Fibroblast of gingiva (primary cell): ENCODE data around the gene S100A11.

Experiments used
- DNase-seq: peaks from one replicate; pipeline ENCODE4 v3.0.0-alpha.2; 2011; ENCODE audit warnings: low read depth

Gene S100A11

DNA sequence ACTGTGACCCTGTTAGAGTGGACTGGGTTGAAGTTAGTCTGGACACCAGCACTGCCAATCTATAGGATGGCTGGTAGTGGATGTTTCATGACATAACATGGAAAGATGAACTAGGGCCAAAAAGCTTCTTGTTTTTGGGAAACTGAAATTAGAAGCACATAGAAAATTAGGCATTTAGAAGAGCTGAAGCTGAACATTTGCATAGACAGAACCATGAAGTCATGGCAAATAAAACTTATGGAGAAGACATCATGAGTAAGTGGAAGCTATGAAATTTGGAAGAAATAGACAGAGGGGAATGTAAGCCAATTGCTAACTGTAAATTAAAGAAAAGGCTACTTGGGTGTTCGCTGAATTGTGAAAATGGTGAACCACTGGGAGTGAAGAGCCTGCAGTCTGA, 2.7 kb upstream of the S100A11 start:
- no peak for DNase-seq

DNA sequence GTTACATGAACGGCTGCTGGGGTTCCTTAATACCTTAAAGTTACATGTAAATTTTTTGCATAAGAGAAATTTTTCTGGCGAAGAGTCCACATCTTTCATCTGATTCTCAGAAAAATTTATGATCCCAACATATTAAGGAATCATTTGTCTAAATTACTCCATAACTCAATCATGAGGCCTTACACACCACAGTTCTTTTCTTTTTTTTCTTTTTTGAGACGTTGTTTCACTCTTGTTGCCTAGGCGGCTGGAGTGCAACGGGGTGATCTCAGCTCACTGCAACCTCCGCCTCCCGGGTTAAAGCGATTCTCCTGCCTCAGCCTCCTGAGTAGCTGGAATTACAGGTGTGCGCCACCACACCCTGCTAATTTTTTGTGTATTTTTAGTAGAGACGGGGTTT, 2.1 kb upstream of the S100A11 start:
- DNase-seq: no peak

DNA sequence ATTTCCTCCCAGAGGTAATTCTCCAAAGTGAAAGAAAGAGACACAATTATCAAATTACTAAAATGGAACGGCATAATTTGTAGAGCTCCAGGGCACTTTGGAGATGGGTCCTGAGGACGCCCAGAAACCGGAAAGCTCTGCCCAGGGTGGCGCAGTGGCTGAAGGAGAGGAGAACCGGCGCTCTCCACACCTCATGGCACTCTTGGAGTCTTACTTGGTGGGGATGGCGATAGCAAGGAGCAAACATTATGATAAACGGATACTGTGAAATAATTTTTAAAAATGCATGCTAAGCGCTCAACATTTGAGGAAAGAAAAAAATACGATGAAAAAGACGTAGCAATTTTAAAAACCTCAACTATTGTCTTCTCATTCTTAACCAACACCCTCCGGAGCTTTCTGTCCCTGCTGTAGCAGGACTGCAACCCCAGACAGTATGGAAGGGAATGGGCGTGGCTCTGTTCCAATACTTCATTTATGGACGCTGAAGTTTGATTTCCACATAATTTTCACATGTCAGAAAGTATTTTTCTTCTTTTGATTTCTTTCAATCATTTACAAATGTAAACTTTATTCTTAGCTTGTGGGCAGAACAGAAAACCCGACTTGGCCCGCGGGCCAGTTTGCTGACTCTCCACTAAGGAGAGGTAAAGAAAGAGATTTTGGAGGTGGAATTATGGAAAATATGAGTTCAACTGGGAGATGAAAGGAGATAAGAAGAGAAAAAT, 1.1 kb downstream of the S100A11 start:
- no peak for DNase-seq

DNA sequence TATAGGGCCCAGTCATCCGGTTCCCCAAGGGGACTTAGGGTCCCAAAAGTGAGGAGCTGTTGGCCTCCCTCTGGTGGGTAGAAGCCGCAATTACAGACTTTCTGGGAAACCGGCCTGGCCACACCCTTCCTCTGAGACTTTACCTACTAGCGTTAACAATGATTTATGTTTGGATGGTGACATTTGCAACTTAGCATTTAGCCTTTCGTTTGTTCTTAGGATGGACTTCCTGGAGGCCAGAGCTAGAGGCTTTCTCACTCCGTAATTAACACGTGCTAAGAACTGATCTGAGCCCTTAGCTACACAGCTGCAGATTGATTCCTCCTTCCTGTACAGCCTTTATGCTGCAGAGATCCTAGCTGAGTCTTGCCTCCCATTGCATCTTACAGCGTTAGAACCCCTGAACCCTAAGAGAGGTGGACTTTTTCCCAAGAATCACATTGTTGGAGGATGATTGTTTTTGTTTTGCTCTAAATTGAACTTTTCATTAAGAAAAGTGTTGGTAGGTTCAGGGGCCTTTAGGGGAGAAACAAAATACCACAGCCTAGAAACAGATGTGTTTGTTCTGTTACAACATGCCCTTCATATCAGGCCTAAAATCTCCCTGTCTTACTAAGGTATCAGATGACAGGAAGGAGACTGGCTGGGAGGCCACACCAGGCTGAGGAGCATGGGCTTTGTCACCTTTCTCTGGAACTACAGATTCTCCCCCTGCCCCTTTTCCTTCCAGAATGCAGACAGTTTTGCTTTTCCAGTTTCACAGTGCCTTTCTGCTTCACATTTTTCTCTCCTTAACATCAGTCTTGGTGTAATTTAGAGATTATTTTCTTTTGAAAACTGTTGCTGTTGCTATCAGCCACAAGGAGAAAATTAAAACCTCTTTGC, 1.9 kb downstream of the S100A11 start:
- peak; percentile 75 for DNase-seq

DNA sequence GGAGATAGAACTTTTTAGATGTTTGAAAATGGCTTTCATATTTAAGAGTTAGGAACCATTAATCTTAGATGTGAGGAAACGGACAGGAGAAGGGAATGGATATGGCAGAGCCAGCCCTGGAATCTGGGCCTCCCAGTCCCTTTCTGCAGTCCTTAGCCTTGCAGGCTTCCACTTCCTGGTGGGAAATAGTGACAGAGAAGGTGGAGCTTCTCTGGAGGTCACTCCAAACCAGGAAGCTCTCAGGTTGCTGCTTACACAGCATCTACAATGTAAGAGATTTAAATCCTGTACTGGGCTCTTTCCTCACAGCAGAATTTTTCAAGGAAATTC, 2.5 kb downstream of the S100A11 start:
- DNase-seq: no peak

DNA sequence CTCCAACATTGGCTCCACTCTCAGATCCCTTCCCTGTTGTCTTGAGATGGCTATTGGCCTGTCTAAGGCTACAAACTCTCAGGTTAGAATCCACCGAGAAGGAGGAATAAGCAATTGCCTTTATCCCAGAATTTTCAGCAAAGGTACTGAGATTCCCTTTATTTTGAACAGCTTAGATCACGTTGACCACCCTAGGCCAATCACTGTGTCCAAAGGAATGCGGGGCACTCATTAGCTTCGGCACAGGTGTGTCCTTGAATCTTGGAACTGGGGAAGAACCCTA, 6.9 kb downstream of the S100A11 start:
- DNase-seq: no peak

DNA sequence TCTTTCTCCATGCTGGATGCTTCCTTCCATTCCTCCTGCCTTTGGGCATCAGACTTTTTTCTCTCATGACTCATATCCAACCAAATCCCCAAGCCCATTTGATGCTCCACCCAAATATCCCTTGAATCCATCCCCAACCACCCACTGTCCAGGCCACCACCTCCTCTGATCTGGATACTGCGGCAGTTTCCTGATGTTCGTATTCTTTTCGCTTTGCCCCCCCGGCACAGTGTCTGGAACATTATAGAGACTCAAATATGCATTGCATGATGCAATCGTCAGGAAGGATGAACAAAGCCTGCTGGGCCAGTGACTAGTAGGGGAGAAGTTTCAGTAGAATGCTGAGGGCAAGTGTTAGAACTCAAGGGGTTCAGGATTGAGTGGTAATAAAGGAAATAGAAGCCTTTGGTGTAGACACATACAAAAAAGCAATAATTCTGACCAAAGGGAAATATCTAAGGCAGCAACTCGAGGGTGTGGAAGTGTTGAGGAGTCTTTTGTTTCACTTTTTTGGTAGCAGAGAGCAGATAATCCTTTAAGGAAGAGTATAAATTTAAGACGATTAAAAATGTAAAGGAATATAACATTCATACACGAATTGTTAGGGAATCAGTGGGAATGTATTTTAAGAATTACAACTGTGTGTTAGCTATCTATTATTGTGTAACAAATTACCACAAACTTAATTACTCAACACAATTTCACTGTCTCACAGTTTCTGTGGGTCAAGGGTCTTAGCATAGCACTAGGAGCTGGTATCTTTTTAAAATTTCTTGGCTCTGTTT, 7.5 kb downstream of the S100A11 start:
- peak; percentile 48 for DNase-seq

DNA sequence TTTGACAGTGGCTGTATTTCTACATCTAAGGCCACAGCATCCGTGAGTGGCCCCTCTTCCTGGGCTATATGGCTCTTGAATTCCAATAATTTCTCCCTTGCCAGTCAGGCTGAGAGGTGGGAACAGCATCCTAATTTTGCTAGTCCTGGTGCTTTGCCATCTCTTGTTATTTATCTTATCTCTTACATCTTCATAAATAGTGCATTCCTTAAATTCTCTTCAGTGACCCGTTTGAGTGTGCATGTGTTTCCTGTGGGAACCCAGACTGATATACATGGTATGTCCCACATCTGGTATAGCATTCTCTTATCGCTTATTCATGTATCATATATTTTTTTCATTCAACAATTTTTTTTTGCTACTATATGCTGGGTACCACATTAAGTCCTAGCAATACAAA, 9.9 kb downstream of the S100A11 start:
- DNase-seq: no peak

DNA sequence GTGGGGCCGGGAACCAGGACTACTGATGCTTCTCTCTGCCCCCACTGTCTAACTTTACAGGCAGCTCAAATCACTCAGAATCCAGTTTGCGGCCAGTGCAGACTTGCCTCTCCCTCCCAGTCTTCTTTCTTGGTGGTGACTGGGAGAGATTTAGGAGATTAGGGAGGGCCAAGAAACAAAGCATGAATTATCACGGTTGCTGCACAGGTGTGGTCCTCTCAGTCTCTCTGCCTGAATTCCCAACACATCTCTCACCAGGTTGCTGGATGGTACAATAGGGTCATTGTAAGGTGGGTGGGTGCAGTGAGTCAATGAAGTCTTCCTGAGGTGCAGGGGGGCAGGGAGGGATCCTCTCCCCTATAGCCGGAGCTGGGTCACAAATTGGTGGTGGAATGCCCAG, 12.6 kb downstream of the S100A11 start:
- no peak for DNase-seq

DNA sequence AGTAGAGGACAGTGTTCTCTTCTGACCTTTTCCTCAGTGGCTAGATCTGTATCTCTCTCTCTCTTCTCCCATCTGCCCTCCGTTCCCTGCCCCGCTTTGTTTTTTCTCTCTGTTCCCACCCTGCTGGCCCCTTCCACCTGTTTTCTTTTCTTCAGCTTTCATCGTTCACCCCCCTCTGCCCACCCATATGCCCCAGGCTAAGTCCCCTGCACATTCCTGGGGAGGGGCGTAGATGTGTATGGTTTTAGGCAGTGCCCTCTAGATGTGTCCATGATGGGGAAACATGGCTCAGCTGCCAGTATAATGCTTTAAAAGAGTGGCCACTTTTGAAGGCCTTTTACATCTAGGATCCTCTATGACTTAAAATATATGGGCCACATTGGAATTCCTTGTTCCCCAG, 13.6 kb downstream of the S100A11 start:
- DNase-seq: no peak

DNA sequence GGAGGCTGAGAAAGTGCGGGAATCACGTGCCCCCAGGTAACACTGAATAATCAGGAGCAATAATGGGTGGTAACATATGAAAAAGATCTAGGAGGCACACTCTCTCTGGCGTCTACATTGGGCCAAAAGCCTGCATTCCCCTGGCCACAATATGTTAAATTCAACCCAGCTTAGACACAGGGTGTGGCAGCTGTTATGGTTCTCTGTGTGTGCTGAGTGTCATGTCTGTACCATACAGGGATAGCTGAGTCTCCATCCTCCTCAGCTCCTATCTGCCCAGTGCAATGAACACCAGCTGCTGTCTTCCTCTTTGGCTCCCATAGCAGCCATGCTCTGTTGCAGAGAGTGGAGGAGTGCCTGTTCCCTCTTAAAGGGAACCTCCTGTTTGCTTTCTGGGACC, 14.3 kb downstream of the S100A11 start:
- no peak for DNase-seq

DNA sequence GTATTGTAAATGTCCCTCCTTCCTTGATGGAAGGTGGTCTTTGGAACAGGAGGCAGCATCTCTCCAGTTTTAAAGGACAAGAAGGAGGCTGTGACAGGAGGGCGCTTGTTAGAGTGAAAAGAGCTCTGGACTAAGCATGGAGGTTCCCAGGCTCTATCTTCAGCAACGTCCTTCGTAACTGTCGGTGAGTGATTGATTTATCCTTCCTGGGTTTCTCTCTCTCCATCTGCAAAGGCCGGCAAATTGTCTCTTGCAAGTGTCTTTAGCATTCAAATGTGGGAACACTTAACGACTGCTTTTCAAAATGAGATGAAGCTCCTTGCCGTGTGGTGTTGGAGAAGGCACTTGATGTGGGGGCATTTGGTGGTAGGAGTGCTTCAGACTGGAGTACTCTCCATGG, 15.2 kb downstream of the S100A11 start:
- no peak for DNase-seq

DNA sequence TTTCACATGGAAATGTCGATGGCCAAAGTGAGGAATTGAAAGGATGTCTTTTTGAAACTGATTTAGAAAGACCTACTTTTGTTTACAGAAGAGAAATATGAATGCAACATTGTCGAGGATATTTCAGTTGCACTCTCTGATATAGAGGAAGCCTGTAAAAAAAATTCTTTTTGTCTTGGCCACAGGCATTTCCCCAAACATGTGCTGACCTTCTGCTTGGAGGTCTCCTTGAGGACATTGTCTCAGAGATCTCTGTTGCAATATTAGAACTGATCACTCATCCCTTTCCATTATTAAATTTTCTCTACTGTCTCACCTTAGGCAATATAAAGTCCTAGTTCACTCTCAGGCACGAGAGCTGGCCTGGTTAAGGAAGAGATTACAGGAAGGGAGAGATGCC, 16.0 kb downstream of the S100A11 start:
- DNase-seq: no peak

DNA sequence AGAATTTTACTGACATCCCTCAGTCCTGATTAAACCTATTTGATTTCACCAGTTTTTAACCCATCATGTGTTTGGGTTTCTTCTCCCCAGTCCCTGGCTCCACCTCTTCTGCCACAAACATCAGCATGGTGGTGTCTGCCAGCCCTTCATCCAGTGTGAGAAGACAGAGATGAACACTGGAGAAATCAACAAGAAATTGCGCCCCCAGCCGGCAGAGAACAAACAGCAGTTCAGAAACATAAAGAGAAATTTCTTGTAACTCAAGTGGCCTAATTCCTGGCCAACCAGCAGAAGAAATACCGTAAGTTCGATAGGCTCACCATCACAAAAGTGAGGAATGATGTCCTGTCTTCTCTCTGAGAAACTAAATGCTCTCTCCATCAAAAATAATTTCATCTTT, 18.3 kb downstream of the S100A11 start:
- DNase-seq: no peak

DNA sequence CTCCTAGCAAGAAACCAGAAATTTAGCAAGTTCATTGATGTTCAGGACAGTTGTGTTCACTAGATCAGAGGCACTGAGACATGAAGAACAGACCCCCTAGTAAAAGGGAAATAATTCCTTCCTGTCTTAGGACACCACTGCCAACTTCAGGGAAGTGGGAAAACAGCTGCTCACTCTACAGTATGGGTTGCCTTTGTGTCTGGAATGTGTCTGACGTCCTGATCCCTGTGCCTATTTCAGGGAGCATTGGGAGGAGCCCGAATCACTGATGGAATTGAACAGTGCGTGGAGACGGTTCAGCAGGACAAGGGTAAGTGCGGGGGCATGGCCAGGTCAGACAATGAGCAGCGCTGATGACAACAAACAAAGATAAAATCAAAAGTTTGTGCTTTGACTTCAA, 21.0 kb downstream of the S100A11 start:
- no peak for DNase-seq

DNA sequence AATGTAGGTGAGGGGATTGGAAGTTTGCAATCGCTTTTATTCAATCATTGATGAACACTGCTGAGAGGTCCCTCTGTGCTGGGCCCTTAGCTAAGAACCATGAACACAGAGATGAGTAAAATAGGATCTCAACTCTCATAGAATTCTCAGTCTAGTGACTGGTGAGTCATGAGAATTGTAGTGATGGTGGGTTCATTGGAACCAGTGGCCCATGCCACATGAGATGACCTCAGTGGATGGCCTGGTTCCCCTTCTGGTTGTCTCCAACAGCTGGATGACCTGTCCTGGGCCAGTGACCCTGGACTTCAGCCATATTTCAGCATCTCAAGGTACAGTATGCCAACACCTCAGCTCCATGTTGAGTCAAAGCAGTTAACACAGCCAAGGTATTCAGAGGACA, 21.9 kb downstream of the S100A11 start:
- no peak for DNase-seq

DNA sequence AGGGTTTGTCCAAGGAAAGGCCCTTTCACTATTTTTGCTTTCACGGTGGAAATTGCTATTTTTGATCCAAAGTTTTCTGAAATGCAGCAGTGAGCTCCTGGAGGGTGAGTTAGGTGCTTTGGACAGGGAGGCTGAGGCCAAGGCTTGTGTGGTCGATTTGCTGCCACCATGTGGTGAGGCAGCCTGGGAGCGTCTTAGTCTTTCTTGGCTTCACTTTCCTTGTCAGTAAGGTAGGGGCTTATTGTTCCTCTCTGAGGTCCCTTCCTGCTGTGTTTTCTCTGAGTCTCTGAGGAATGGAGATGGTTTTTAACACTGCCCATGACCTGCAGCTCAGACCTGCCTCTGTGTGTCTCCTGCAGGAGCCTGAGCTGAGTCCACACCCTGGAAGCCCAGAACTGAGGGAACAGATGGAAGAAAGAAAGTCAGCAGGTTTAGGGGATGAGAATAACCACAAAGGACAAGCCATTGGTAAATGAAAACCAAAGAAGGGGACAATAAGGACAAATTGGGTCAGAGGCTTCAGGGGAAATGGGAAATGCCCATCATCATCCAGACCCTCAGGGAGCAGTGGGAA, 23.1 kb downstream of the S100A11 start:
- peak; percentile 36 for DNase-seq

DNA sequence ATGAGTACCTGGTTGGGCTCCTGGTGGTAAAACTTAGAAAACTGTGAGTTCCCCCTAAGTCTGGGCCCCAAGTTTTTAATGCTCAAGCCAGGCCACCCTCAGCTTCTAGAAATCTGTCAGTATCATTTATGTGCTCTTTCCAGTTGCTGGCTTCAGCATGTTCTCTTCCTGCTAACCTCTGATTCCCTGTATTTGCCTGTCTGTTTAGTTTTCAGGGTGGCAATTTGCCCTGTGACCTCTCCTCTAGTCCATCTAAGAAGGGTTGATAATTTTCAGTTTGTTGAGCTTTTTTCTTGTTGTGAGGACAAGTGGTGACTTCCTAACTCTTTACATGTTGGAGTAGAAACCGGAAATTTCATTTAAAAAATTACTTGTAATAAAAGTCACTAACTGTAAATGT, 27.1 kb downstream of the S100A11 start:
- DNase-seq: no peak

DNA sequence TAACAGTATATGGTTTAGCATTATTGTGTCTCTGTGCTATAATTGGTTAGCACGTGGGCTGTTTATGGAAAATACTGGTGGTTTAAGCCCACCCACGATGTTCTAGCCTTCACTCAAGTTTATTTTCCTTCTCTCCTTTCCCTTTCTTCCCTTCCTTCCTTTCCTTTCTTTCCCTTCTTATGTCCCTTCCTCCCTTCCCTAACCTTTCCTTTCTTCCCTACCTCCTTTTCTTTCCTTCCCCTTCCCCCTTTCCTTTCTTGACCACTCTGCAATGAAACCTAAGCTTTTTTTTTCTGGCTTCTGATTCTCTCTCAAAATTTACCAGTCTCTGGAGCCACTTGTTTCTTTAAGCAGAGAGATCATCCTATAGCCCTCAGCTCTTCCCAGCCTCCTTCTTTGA, 29.8 kb downstream of the S100A11 start:
- no peak for DNase-seq

DNA sequence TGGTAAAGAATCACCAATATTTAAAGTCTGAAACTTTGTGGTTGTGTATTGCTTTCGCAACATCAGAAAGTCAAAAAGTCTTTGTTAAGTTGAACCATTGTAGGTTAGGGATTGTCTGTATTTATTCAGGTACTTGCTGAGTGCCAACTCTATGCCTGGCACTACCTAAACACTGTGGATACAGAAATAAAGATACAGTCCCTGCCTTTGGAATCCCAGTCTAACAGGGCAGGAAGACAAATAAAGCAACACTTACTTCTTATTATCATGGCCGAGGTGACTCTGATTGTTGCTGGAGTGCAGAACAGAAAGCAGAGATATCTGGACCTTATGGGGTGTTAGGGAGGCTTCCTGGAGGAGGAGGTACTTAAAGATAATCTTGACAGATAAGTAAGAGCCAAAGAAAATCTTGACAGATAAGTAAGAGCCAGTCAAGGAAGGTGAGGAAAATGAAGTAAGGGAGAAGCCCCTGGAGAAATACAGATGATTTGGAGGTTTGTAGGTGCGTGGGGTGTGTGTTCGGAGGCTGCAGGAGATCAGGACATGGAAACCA, 31.4 kb downstream of the S100A11 start:
- DNase-seq: no peak

DNA sequence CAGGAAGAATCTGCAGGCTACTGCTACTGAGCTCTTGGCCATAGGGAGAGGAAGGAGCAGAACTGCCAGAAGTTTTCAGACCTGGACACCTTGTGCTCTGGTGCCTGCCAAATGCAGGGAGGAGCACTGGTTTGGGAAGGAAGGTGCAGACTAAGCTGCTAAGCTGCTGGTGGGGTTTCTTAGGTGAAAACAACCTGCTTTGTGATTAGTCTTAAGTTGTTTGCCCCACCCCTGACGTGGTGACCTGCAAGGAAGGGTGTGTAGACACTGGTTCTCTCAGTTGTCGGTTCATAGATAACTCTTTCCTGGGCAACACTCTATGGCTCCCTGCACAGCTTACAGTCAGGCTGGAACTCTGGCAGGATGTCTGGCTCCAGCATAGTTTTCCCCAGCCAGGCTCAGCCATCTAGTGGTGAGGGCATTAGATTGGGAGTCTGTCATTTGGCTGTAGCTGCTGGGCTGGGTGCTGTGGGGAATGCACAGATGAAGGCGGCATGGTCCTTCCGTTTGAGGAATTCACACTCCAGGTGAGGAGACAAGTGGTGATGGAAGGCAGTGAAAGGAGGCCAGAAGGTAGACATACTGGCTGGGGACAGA, 32.9 kb downstream of the S100A11 start:
- DNase-seq: no peak

DNA sequence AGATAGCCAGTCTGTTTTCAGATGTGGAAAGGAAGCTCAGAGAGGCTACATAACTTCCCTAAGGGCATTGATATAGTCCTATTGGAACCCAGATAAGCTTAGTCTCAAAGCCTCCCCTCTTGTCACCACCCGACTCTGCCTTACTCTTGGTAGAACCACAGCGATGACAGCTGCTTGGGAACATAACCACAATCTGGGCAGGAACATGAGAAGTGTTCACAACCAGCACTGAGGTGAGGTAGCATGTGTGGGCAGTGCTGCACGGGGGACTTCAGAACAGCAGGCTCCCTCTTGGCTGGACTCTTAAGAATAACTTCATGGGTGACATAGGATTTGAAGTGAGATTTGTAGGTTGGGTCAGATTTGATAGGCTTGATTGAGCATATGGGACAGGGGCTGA, 33.8 kb downstream of the S100A11 start:
- no peak for DNase-seq
